A549 (cell line): ENCODE measurements around the gene DCAKD.

Experiments
- CEBPB ChIP-seq, 2 experiments: fragments of >200 bp in 1 of 2; sonication (Bioruptor Twin) in 1 of 2; formaldehyde crosslinking in 1 of 2; IDR thresholded peaks; 2 replicates each; pipeline ENCODE4 v1.6.1; 2012 to 2016
- CTCF ChIP-seq: fragments of >200 bp; sonication (Bioruptor Twin); formaldehyde crosslinking; IDR thresholded peaks from 3 replicates; pipeline ENCODE4 v1.5.1; 2016
- EP300 ChIP-seq, 2 experiments: fragments of >200 bp; sonication (Bioruptor Twin); formaldehyde crosslinking; IDR thresholded peaks; 2 replicates in 1 of 2; 3 replicates in 1 of 2; pipeline ENCODE4 v1.6.1; 2016 to 2017
- ESRRA ChIP-seq: fragments of 150-350 bp; IDR thresholded peaks from 2 replicates; pipeline ENCODE4 v1.6.1; 2014; ENCODE audit warnings: mild to moderate bottlenecking, low read length, borderline replicate concordance
- FOSL2 ChIP-seq, 2 experiments: fragments of 450-650 bp in 1 of 2; fragments of >200 bp in 1 of 2; sonication (Bioruptor Twin) in 1 of 2; formaldehyde crosslinking; IDR thresholded peaks; 2 replicates each; pipeline versions ENCODE4 v1.5.0 to v1.6.1; 2016 to 2020; ENCODE audit warnings: mild to moderate bottlenecking in 1 of 2, moderate library complexity in 1 of 2
- JUN ChIP-seq, 2 experiments: fragments of >200 bp; sonication (Bioruptor Twin); formaldehyde crosslinking; IDR thresholded peaks; 2 replicates in 1 of 2; 3 replicates in 1 of 2; pipeline ENCODE4 v1.6.1; 2016 to 2017
- MAFK ChIP-seq: fragments of 450-650 bp; IDR thresholded peaks from 2 replicates; pipeline ENCODE4 v1.6.1; 2014; ENCODE audit not compliant: partially characterized antibody
- MAX ChIP-seq: IDR thresholded peaks from 2 replicates; pipeline ENCODE4 v1.6.1; 2012
- POLR2A ChIP-seq: IDR thresholded peaks from 2 replicates; pipeline ENCODE4 v1.6.1; 2012; ENCODE audit warnings: mild to moderate bottlenecking, low read length
- RAD21 ChIP-seq, 2 experiments: fragments of >200 bp in 1 of 2; sonication (Bioruptor Twin) in 1 of 2; formaldehyde crosslinking in 1 of 2; IDR thresholded peaks in 1 of 2; conservative IDR thresholded peaks in 1 of 2; 2 replicates in 1 of 2; 3 replicates in 1 of 2; pipeline ENCODE4 v1.6.1; 2012 to 2018; ENCODE audit warnings: inconsistent platforms in 1 of 2
- RNF2 ChIP-seq: fragments of 200-600 bp; sonication (generic); IDR thresholded peaks from 2 replicates; pipeline ENCODE4 v1.6.1; 2016; ENCODE audit warnings: low read depth, mild to moderate bottlenecking, antibody characterized with exemption, moderate library complexity, borderline replicate concordance
- TF ChIP-seq, protein P1 (sequence below): IDR thresholded peaks from 2 replicates; pipeline ENCODE4 v1.6.1; 2012; ENCODE audit warnings: low read depth, borderline replicate concordance

GRCh38 chr17:45013021-45013997, 38.1 kb downstream of the DCAKD start:
- TF ChIP-seq EP300 (IDR thresholded peaks at IDR 0.05), result no peak
- no peak for TF ChIP-seq CTCF
- TF ChIP-seq CEBPB (IDR thresholded peaks at IDR 0.05), result no peak
- TF ChIP-seq MAX, result no peak
- no peak for TF ChIP-seq RNF2
- TF ChIP-seq ESRRA, result no peak
- no peak for TF ChIP-seq JUN (IDR thresholded peaks at IDR 0.05)
- TF ChIP-seq FOSL2 (IDR thresholded peaks at IDR 0.05), result no peak
- TF ChIP-seq FOSL2 (CRISPR knock-in tag; IDR thresholded peaks at IDR 0.05), result no peak
- no peak for TF ChIP-seq RAD21 (conservative IDR thresholded peaks at IDR 0.05 in 1 of 2, IDR thresholded peaks at IDR 0.05 in 1 of 2)
- TF ChIP-seq, protein P1, sequence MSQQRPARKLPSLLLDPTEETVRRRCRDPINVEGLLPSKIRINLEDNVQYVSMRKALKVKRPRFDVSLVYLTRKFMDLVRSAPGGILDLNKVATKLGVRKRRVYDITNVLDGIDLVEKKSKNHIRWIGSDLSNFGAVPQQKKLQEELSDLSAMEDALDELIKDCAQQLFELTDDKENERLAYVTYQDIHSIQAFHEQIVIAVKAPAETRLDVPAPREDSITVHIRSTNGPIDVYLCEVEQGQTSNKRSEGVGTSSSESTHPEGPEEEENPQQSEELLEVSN, result no peak
- no peak for TF ChIP-seq POLR2A
- TF ChIP-seq MAFK, result no peak
